ENCODE data around the gene ZMAT3.

- TF ChIP-seq CTCF (IDR thresholded peaks at IDR 0.05; ENCODE audit: insufficient read depth, low read length) (no peak), REST (IDR thresholded peaks at IDR 0.05; ENCODE audit: insufficient replicate concordance, low read depth) (no peak), POLR2AphosphoS5 (IDR thresholded peaks at IDR 0.05; ENCODE audit: low read depth) (no peak), SPI1 (IDR thresholded peaks at IDR 0.05; ENCODE audit: borderline replicate concordance, low read depth) (no peak)
These were observed 24.9 kb downstream of the ZMAT3 start for GRCh38 chr3:179046497-179047353.
